GM12874 (cell line): ENCODE results near the gene SYDE1.

ENCODE experiments used
- CTCF ChIP-seq: IDR thresholded peaks from 2 replicates; pipeline ENCODE4 v1.5.1; 2011; ENCODE audit warnings: low read depth, mild to moderate bottlenecking, control low read depth, low read length, moderate library complexity; ENCODE audit not compliant: insufficient read depth

Gene SYDE1

GRCh38 chr19:15138427-15138826 lies 31.2 kb downstream of the SYDE1 start:
- TF ChIP-seq CTCF = no peak

GRCh38 chr19:15141143-15141542 lies 33.9 kb downstream of the SYDE1 start:
- no peak for TF ChIP-seq CTCF

GRCh38 chr19:15142313-15142712 lies 35.1 kb downstream of the SYDE1 start:
- no peak for TF ChIP-seq CTCF

- TF ChIP-seq CTCF = no peak
Measured at GRCh38 chr19:15144046-15144646, 36.9 kb downstream of the SYDE1 start.

- TF ChIP-seq CTCF = no peak
Measured at GRCh38 chr19:15147090-15147489, 39.9 kb downstream of the SYDE1 start.

GRCh38 chr19:15149737-15150136 lies 42.5 kb downstream of the SYDE1 start:
- TF ChIP-seq CTCF = no peak

GRCh38 chr19:15154002-15154612 lies 46.9 kb downstream of the SYDE1 start:
- TF ChIP-seq CTCF = peak; percentile 58
